HG03196 (cell line): ENCODE measurements around the gene LYPD4.

Experiments used
- ATAC-seq: cut with Tn5 transposase; IDR thresholded peaks from one replicate; pipeline ENCODE4 v1.9.1; 2021; ENCODE audit not compliant: unreplicated experiment

Gene LYPD4, protein sequence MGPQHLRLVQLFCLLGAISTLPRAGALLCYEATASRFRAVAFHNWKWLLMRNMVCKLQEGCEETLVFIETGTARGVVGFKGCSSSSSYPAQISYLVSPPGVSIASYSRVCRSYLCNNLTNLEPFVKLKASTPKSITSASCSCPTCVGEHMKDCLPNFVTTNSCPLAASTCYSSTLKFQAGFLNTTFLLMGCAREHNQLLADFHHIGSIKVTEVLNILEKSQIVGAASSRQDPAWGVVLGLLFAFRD

DNA sequence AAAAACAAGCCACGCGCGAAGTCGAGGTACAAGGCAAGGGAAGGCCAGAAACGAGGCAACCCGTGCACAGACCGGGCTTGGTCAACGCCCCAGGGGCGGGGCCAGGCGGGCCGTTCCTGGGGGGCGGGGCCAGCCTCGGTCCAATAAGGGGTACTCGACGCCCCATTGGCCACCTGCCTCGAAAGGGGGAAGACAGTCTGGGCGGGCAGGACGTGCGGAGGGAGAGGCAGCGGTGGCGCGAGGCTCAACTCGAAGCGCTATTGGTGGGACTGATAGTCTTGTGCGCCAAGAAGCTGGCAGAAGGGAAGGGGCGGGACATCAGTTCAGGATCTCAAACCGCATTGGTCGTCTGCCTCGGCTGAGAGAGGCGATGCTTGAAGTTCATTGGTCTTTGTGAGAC is at the start of gene LYPD4:
Gene LYPD4, minus strand, starts transcription at position 83 of the 400 bp plus-strand sequence. CDS start 5,398 bp downstream, outside the sequence.
- no peak for ATAC-seq

DNA sequence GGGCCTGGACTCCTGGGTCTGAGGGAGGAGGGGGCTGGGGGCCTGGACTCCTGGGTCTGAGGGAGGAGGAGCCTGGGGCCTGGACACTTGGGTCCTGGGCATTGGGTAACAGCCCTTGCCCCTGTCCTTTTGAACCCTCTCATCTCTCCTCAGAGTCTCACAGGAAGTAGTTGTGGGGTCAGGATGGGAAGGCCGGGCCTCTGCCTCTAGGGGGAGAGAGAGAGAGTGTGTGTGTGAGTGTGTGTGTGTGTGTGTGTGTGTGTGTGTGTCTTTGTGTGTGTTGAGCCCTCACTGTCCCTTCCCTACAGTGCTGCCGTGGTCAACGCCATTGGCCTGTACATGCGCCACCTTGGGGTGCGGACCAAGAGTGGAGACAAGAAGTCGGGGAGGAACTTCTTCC is 49.4 kb upstream of the LYPD4 start:
- no peak for ATAC-seq

- no peak for ATAC-seq
Observed at GRCh38 chr19:41892173-41892902, 47.9 kb upstream of the LYPD4 start.

DNA sequence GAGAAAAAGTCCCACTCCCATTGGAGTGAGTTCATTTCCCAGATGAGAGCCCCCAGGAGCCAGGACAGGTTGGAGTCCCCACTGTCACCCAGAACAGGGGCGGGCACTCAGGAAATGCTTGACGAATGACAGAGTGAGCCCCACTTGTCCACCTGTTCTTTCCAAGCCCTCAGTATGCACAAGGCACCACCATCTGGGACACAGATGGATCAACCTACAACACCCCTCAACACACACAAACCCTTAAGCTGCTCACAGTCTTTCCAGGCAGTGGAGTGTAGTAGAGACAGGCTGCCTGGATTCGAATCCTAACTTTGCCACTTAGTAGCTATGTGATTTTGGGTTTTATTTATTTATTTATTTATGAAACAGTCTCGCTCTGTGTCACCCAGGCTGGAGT is 46.5 kb upstream of the LYPD4 start:
- ATAC-seq = no peak

DNA sequence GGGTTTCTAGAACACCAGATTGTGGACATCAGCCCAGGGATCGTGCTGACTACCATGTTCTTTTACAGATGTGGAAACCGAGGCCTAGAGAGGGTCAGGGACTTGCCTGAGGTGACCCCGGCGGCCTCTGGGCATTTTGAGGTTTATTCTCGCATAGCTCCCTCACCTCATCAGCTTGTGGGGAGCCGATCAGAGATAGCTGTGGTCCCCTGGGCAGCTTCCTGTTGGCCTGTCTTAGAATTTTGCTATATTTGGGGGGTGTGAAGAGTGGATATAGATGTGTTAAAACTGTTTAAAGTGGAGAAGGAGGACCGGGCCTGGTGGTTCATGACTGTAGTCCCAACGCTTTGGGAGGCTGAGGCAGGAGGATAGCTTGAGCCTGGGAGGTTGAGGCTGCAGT is 45.4 kb upstream of the LYPD4 start:
- ATAC-seq = no peak

DNA sequence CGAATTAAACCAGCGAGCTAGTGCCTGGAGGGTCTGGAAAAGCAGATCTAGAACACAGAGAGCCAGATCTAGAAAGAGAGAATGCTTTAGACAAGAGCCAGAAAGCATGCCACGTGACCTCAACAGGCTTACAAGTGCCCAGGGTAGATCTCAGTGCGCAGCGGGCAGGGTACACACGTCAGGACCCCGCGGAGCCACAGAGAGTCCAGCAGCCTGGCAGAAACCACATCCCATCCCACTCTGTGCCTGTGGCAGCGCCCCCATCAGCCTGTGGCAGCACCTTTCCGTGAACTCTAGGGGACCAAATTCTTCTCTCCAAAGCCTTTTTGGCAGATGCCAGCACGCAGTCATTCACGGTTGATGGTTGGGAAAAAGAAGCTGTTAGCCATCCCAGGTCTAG is 44.4 kb upstream of the LYPD4 start:
- ATAC-seq = no peak

GRCh38 chr19:41887711-41888382 is 43.4 kb upstream of the LYPD4 start:
- no peak for ATAC-seq

DNA sequence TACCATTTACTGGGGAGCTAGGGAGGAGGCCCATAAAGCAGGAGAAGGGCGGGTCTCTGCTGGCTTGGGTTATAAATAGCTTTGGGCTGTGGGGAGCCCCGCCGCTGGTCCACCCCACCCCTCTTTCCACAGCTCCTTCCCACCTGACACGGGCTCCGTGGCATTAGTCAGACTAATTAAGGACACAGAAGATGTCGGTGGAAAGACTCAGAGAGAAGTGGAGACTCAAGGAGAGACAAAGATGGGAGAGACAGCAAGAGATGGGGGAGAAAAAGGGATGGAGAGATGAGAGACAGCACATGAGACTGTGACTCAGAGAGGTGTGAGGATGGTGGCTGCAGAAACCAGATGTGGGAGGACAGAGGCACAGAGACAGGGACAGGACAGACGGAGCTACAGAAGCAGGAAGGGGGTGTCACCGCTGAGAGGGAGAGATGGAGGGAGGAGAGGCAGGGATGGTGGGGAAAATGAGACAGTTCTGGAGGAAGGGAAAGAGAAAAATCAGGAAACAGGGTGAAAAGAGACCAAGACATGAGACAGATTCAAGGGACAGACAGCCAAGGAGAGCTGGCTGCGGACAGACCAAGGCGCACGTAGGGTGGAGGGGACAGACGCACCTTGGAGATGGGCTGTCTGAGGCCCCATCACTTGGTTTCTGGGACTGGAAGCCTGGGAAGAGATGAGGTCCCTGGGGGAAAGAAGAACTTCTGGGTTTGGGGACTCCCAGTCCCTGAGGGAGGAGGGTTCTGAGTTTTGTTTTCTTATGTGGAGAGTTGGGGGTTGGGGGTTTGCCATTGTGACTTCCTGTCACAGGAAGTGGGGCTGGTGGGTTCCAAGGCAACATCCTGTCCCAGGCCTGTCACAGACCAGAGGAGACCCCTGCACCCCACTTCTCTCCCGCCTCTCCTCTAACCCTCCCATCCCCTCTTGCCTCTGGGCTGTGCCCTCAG is 42.6 kb upstream of the LYPD4 start:
- ATAC-seq = no peak

DNA sequence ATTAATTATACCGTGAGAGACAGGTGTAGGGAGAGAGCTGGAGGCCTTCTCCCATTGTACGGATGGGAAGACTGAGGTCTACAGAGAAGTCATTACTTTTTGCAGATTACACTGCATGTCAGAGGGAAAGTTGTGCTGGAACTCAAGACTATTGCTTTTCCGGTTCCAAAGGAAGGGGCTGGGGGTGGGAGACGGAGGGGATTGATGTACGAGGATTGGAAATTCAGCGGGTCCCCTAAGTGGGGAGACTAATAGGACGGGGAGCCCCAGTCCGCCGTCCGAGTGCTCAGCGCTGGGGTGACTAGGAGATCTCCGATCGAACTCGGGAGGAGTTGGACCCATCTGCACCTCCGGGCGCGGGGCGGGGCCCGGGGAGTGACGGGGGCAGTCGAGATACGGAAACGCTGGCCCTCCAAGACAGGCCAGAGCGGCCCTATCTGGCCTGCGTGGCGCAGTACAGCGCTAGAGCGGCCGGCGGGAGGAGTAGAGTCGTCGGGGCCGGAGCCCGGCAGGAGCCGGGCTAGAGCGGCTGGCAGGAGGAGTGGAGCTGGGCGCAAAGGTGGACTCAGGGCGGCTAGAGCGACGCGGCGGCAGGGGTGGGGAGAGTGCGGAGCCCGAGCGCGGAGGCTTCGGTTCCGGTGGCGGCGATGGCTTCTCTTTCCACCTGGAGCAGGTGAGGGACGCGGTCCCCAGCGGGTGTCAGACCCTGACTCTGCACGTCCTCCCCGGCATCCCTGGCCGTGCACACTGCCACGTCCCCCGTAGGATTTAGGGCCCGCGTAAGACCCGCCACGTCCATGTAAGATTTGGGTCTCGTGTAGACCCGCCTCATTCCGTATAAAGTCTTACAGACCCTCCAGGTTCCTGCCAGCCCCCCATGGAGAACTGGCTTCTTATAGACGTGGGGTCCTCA is 39.6 kb upstream of the LYPD4 start:
- ATAC-seq = peak; percentile 69

DNA sequence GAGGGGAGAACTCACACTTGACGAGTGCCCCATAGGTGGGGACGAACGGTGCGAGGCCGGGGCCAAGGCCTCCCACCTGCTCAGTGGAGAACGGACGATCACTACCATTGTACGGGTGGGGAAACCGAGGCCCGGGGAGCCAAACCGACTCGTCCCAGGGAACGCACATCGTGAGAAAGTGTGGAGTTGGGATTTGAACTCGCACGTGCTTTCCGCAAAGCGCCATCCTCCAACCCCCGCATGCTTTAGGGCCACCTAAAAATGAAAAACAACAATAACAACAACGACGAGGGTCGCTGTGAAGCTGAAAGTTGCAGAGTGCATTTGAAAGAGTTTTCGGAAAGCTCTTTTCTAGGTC is 39.0 kb upstream of the LYPD4 start:
- ATAC-seq = no peak

GRCh38 chr19:41882568-41883462 is 38.3 kb upstream of the LYPD4 start, which contains the start of gene ARHGEF1:
Gene ARHGEF1 (plus strand): TSS chr19:41883184. CDS start chr19:41888083, 4,899 bp downstream.
- no peak for ATAC-seq

GRCh38 chr19:41880329-41880708 is 35.8 kb upstream of the LYPD4 start:
- ATAC-seq = no peak

DNA sequence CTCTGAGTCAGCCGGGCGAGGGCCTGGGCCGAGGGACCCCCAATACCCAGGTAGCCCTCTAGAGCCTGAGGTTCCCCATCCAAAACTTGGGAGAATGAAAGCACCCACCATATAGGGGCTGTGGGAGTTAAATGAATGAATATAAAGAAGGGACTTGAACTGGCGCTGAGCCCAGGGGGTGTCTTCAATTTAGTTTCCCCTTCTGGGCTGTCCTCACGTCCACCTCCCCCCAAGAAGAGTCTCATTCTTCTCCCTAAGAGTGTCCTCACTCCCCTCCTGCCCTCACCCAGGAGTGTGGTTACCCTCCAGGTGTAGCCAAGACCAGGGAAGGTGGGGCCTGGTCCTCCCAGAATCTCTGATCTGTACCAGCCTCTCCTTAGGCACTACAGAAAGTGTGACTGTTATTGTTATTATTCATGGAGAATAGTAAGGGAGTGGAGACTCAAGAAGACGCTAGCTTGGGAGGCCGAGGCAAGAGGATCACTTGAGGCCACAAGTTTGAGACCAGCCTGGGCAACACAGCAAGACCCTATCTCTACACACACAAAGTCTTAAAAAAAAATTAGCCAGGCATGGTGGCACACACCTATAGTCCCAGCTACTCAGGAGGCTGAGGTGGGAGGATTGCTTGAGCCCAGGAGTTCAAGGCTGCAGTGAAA is 35.3 kb upstream of the LYPD4 start:
- ATAC-seq = no peak

GRCh38 chr19:41879080-41879479 is 34.6 kb upstream of the LYPD4 start:
- ATAC-seq = no peak

DNA sequence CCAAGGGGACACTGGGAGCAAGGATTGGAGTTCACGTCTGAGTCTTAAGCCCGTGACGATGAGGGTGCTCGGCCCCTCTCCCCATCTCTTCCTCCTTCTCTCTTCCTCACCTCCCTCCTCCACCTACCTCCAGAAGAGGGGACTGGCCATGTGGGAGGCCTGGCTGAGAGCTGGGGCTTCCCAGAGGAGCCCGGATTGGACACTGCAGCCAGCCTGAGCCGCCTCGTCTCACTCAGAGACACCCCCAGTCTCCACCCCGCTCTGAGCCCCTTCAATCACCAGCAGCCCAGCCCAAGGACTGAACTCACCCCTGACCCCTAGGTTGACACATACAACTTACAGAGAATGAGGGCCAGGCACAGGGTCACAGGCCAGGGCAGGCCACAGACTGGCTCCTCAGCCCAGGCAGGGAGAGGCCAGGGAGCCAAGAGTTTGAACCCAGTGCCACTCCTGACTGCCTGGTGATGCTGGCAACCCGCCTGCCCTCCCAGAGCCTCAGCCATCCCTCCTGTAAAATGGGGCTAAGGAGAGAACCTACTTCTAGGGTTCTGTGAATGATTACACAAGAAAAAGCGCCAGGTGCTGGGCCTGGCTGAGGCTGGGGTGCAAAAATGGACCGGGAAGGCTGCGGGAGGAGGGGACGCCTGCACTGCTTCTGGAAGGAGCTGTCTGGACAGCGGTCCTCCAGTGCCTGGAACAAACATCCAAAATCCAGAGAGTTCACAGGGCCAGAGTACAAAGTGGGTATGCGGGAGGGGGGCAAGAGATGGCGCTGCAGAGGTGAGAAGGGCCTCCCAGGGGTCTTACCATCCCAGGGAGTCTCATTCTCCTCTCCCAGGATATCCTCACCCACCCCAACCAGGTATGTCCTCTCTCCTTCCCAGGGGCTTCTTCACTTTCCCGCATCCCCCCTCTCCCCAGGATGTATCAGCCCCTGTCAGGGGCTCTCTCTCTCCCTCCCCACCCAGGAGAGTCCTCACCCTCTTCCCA is 33.7 kb upstream of the LYPD4 start:
- no peak for ATAC-seq

GRCh38 chr19:41876847-41877832 is 32.7 kb upstream of the LYPD4 start, which contains the start of gene CD79A:
Gene CD79A (plus strand): TSS chr19:41877279. CDS start chr19:41877305, 26 bp downstream.
- ATAC-seq = peak; percentile 57
